GM18499 (cell line): Measurements from ENCODE around the gene NOL6.
"Not testable (repeated sequence)": the region's sequence is repeated elsewhere in the genome, so short reads cannot be mapped to it uniquely, and the experiment has no call there.

Experiments
- ATAC-seq: cut with Tn5 transposase; IDR thresholded peaks from one replicate; pipeline ENCODE4 v1.9.1; 2021; ENCODE audit warnings: moderate number of reproducible peaks; ENCODE audit not compliant: insufficient read depth, unreplicated experiment

NOL6 gene

GRCh38 chr9:33454661-33455026 lies 19.1 kb downstream of the NOL6 start:
- ATAC-seq: not testable (repeated sequence)

GRCh38 chr9:33453999-33454660 lies 19.6 kb downstream of the NOL6 start:
- ATAC-seq: no peak

- no peak for ATAC-seq
Measured at GRCh38 chr9:33453286-33453860, 20.4 kb downstream of the NOL6 start.

- ATAC-seq: no peak
Measured at GRCh38 chr9:33452828-33453271, 20.9 kb downstream of the NOL6 start.

- no peak for ATAC-seq
Measured at GRCh38 chr9:33450621-33451146, 23.0 kb downstream of the NOL6 start.

GRCh38 chr9:33449715-33450114 lies 24.0 kb downstream of the NOL6 start:
- no peak for ATAC-seq

GRCh38 chr9:33447799-33448553 lies 25.7 kb downstream of the NOL6 start:
- ATAC-seq: no peak

GRCh38 chr9:33446946-33447798 lies 26.6 kb downstream of the NOL6 start, which contains the start of gene AQP3:
TSS of gene AQP3 (minus strand) at chr9:33447593. CDS start at chr9:33447530, 63 bp downstream.
- ATAC-seq: no peak

GRCh38 chr9:33446240-33446945 lies 27.3 kb downstream of the NOL6 start:
- peak; percentile 94 for ATAC-seq

- no peak for ATAC-seq
Measured at GRCh38 chr9:33445389-33446239, 28.1 kb downstream of the NOL6 start.

- ATAC-seq: no peak
Measured at GRCh38 chr9:33443464-33444154, 30.1 kb downstream of the NOL6 start.

- no peak for ATAC-seq
Measured at GRCh38 chr9:33443047-33443446, 30.7 kb downstream of the NOL6 start.

- no peak for ATAC-seq
Measured at GRCh38 chr9:33442125-33442524, 31.6 kb downstream of the NOL6 start.

GRCh38 chr9:33440609-33441008 lies 33.1 kb downstream of the NOL6 start:
- no peak for ATAC-seq

GRCh38 chr9:33440204-33440603 lies 33.5 kb downstream of the NOL6 start:
- ATAC-seq: no peak

GRCh38 chr9:33439731-33440130 lies 34.0 kb downstream of the NOL6 start:
- ATAC-seq: no peak

- ATAC-seq: no peak
Measured at GRCh38 chr9:33438926-33439680, 34.6 kb downstream of the NOL6 start.
